CD4-positive, alpha-beta memory T cell (primary cell): ENCODE measurements around the gene CHRM1. TPM values are rescaled to one million over a fixed set of nuclear protein-coding genes. Genes with fewer than 3 reads are reported as not detected.

Experiments used
- CTCF ChIA-PET: fragments of 350-600 bp; sonication (Branson Sonifier 250); formaldehyde crosslinking; loops from one replicate; lab custom pipeline; 2021; ENCODE audit warnings: inconsistent platforms; ENCODE audit not compliant: partially characterized antibody; lab: Charles Lee
- POLR2A ChIA-PET: fragments of 350-600 bp; sonication (Branson Sonifier 250); formaldehyde crosslinking; loops from one replicate; lab custom pipeline; 2021; ENCODE audit not compliant: partially characterized antibody; lab: Charles Lee
- DNase-seq, 5 donors: peaks; one replicate each; pipeline versions ENCODE4 v3.0.0 to v3.0.0-alpha.2; 2020 to 2022; ENCODE audit warnings: mixed read lengths in 1 of 5
- H3K27ac ChIP-seq: one replicate; pipeline ENCODE4 v1.7.0; 2013; ENCODE audit warnings: low read depth, low read length
- H3K27me3 ChIP-seq: 2 replicates; pipeline ENCODE4 v1.7.0; 2013; ENCODE audit warnings: mild to moderate bottlenecking, low read length, moderate library complexity; ENCODE audit not compliant: insufficient read depth
- H3K36me3 ChIP-seq: 2 replicates; pipeline ENCODE4 v1.7.0; 2013; ENCODE audit warnings: mild to moderate bottlenecking, low read length, moderate library complexity; ENCODE audit not compliant: insufficient read depth
- H3K4me1 ChIP-seq: 2 replicates; pipeline ENCODE4 v1.7.0; 2013; ENCODE audit warnings: mild to moderate bottlenecking, low read length, moderate library complexity; ENCODE audit not compliant: insufficient read depth
- H3K4me3 ChIP-seq, 2 donors: one replicate each; pipeline ENCODE4 v1.7.0; 2013; ENCODE audit warnings: low read length in 2 of 2, mild to moderate bottlenecking in 1 of 2
- H3K9me3 ChIP-seq, 2 donors: one replicate each; pipeline ENCODE4 v1.7.0; 2013; ENCODE audit warnings: low read length in 2 of 2, control low read depth in 1 of 2; ENCODE audit not compliant: control insufficient read depth in 1 of 2
- H3K27ac Mint-ChIP-seq, 7 donors: one replicate each; pipeline ENCODE4 v1.8.0; 2020 to 2021; ENCODE audit warnings: mixed read lengths in 7 of 7, mild to moderate bottlenecking in 6 of 7, inconsistent platforms in 3 of 7, moderate library complexity in 3 of 7
- H3K27me3 Mint-ChIP-seq, 2 donors: one replicate each; pipeline ENCODE4 v1.8.0; 2020 to 2021; ENCODE audit warnings: mixed read lengths in 2 of 2
- H3K36me3 Mint-ChIP-seq, 2 donors: one replicate each; pipeline ENCODE4 v1.8.0; 2020 to 2021; ENCODE audit warnings: mixed read lengths in 2 of 2, inconsistent platforms in 1 of 2, mild to moderate bottlenecking in 1 of 2
- H3K4me1 Mint-ChIP-seq, 4 donors: one replicate each; pipeline ENCODE4 v1.8.0; 2020 to 2021; ENCODE audit warnings: mixed read lengths in 4 of 4, mild to moderate bottlenecking in 1 of 4
- H3K4me3 Mint-ChIP-seq, 8 donors: one replicate each; pipeline ENCODE4 v1.8.0; 2020 to 2021; ENCODE audit warnings: mixed read lengths in 8 of 8, mild to moderate bottlenecking in 7 of 8, moderate library complexity in 6 of 8, inconsistent platforms in 3 of 8
- H3K9me3 Mint-ChIP-seq, 8 donors: one replicate each; pipeline ENCODE4 v1.8.0; 2020 to 2021; ENCODE audit warnings: mixed read lengths in 8 of 8, mild to moderate bottlenecking in 5 of 8, inconsistent platforms in 3 of 8, moderate library complexity in 1 of 8
- intact Hi-C: fragments of 100-400 bp; cut with micrococcal nuclease; formaldehyde crosslinking; loops from one replicate; pipeline ENCODE4 v1.15.1; 2023
- polyA plus RNA-seq, 2 donors: library from polyadenylated mRNA; unstranded; fragments of 300-500 nt; fragmentation: Illumina TruSeq; gene quantifications; one replicate each; pipeline ENCODE4 v1.2.3, GENCODE V29; 2021
- total RNA-seq, 2 experiments: library from RNA; stranded (reverse); gene quantifications; one replicate each; pipeline ENCODE4 v1.2.3, GENCODE V29; 2021

The CHRM1 gene
- total and polyA plus RNA-seq, 4 experiments from 2014 or later = not detected

DNA sequence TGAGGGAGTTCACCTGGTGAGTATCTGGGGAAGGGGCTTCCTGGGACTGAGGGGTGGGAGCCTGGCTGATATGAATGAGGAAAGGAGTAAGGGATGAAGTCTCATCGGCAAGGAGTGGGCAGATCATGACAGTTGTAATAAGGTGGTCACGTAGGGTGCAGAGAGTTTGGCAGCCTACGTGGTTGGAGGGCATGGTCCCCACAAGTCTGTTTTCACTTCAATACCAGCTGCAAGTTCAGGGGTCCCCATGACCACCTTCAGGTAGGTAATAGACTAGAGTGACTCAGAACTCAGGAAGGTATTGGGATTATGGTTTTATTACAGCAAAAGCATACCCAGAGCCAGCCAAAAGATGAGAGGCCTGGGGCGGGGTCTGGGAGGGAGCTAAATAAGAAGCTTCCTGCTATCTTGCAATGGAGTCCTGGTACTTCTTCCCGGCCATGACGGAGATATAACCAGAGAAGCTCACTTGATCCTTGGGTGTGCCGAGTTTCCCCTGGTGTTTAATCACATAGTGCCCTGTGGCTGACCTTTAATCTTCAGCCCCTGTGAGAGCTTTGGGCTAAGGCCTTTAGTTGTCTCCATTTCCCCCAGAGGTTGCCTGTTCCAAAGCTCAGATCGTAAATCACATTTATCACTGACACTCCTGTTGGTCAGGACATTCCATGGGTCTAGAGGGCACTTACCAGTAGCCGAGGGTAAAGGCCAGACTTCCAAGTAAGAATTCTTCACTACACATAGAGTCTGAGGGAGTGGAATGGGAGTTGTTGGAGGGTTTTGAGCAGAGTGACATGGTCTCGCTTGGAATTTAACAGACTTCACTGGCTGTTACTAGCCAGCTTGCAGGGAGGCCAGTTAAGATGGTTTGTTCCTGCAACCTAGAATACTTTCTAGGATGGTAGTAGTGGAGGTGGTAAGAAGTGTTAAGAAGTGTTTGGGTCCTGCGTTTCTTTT, 31.4 kb downstream of the CHRM1 start:
- intact Hi-C loops = loop anchor here (10.0 kb wide), 1 partner anchor 495 kb away; no protein-coding TSS in a partner anchor

DNA sequence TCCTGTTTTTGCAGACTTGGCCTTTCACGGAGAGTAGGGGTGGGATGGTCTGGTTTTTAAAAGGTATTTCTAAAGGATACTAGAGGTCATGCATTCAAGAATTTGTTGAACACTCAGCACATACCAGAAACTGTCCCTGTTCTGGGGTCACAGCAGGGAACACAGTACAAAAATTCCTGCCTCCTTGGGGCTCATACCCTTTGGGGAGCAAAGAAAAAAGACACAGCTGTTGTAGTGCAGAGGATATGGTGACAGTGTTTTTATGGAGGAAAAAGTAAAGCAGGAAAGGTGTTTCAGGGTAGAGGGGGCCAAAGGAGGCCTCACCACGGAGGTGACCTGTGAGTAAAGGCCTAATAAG, 32.1 kb downstream of the CHRM1 start:
- Histone ChIP-seq H3K4me3 (no peak overlapping the region), H3K27ac (no peak overlapping the region), H3K4me1 (peaks cover 16% of the 10 kb centered on the region), H3K27me3 (no peaks in the 10 kb centered on the region), H3K36me3 (peaks cover 53% of the 10 kb centered on the region), H3K9me3 (no peaks in the 10 kb centered on the region)
- peak overlapping the region in 2 of 7 donors; percentile 23 to 83 for H3K27ac Mint-ChIP-seq
- H3K9me3 Mint-ChIP-seq = peaks cover 0 to 4% (median 0%) of the 10 kb centered on the region in 8 donors
- ChIA-PET POLR2A (interaction anchor here (1.2 kb wide), 2 partner anchors 8 to 297 kb away, joined by 3 to 6 read pairs; partner anchors contain the start of genes SLC3A2 and TUT1), CTCF (interaction anchor here (1.1 kb wide), 1 partner anchor 8 kb away, joined by 3 read pairs; the partner anchor contains the start of gene SLC3A2)
- DNase-seq = no peak
- peaks cover 4 to 13% (median 11%) of the 10 kb centered on the region in 4 donors for H3K4me1 Mint-ChIP-seq
- H3K27me3 Mint-ChIP-seq = no peaks in the 10 kb centered on the region
- no peak overlapping the region for H3K4me3 Mint-ChIP-seq
- intact Hi-C loops = loop anchor here (10.0 kb wide), 1 partner anchor 494 kb away; no protein-coding TSS in a partner anchor
- H3K36me3 Mint-ChIP-seq = peaks cover 45 to 53% of the 10 kb centered on the region in 2 donors

More for the DNA sequence above, 31.4 kb downstream of the CHRM1 start:
- Mint-ChIP-seq H3K36me3 (peaks cover 41 to 48% of the 10 kb centered on the region in 2 donors), H3K27me3 (peaks cover 0 to 2% of the 10 kb centered on the region in 2 donors), H3K4me3 (no peak overlapping the region), H3K27ac (peak overlapping the region in 4 of 7 donors; percentile 10 to 83 (median 45)), H3K4me1 (peaks cover 2 to 11% (median 9%) of the 10 kb centered on the region in 4 donors), H3K9me3 (peaks cover 0 to 4% (median 0%) of the 10 kb centered on the region in 8 donors)
- no peaks in the 10 kb centered on the region for H3K9me3 ChIP-seq
- POLR2A ChIA-PET = interaction anchor here (0.7 to 1.2 kb wide), 3 partner anchors 9 to 298 kb away, joined by 3 to 6 read pairs (median 3); partner anchors contain the start of genes SLC3A2 and TUT1
- no peak overlapping the region for H3K4me3 ChIP-seq
- H3K4me1 ChIP-seq = peaks cover 11% of the 10 kb centered on the region
- peaks cover 47% of the 10 kb centered on the region for H3K36me3 ChIP-seq
- H3K27me3 ChIP-seq = no peaks in the 10 kb centered on the region
- CTCF ChIA-PET = interaction anchor here (0.6 to 1.1 kb wide), 2 partner anchors 9 to 508 kb away, joined by 3 read pairs; partner anchors contain the start of gene SLC3A2
- no peak overlapping the region for H3K27ac ChIP-seq
- DNase-seq = no peak

DNA sequence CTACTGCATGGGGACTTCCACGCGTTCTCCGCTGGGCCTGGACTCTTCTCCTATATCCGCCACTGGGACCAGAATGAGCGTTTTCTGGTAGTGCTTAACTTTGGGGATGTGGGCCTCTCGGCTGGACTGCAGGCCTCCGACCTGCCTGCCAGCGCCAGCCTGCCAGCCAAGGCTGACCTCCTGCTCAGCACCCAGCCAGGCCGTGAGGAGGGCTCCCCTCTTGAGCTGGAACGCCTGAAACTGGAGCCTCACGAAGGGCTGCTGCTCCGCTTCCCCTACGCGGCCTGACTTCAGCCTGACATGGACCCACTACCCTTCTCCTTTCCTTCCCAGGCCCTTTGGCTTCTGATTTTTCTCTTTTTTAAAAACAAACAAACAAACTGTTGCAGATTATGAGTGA, 32.8 kb downstream of the CHRM1 start:
- H3K9me3 Mint-ChIP-seq = peaks cover 0 to 4% (median 0%) of the 10 kb centered on the region in 8 donors
- no peaks in the 10 kb centered on the region for H3K27me3 Mint-ChIP-seq
- H3K4me3 ChIP-seq = no peak overlapping the region
- H3K4me1 Mint-ChIP-seq = peaks cover 8 to 20% (median 15%) of the 10 kb centered on the region in 4 donors
- no peaks in the 10 kb centered on the region for H3K9me3 ChIP-seq
- H3K27ac ChIP-seq = no peak overlapping the region
- peaks cover 23% of the 10 kb centered on the region for H3K4me1 ChIP-seq
- H3K27me3 ChIP-seq = no peaks in the 10 kb centered on the region
- H3K36me3 ChIP-seq = peaks cover 60% of the 10 kb centered on the region
- CTCF ChIA-PET = no interaction called here
- peak overlapping the region in 1 of 7 donors; percentile 83 for H3K27ac Mint-ChIP-seq
- intact Hi-C loops = loop anchor here (10.0 kb wide), 1 partner anchor 494 kb away; no protein-coding TSS in a partner anchor
- H3K36me3 Mint-ChIP-seq = peaks cover 52 to 60% of the 10 kb centered on the region in 2 donors
- no peak for DNase-seq
- no peak overlapping the region for H3K4me3 Mint-ChIP-seq
- POLR2A ChIA-PET = no interaction called here

DNA sequence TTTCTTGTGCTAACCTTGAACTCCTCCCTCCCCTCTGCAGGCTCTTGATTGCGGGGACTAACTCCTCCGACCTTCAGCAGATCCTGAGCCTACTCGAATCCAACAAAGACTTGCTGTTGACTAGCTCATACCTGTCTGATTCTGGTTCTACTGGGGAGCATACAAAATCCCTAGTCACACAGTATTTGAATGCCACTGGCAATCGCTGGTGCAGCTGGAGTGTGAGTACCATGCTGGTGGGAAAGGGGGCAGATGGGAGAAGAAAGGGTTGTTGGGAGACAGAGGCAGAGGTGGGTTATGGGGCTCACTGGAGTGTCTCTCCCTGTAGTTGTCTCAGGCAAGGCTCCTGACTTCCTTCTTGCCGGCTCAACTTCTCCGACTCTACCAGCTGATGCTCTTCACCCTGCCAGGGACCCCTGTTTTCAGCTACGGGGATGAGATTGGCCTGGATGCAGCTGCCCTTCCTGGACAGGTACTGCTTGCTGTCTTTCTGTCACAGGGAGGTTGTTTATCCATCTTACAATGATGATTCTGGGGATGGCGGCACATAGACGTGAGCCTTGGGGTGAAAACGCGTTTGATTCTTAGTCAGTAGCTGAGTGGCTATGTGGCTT, 35.9 kb downstream of the CHRM1 start:
- Histone ChIP-seq H3K4me3 (no peak overlapping the region), H3K36me3 (peaks cover 68% of the 10 kb centered on the region), H3K4me1 (peaks cover 43% of the 10 kb centered on the region), H3K9me3 (no peaks in the 10 kb centered on the region), H3K27me3 (no peaks in the 10 kb centered on the region), H3K27ac (no peak overlapping the region)
- no peaks in the 10 kb centered on the region for H3K27me3 Mint-ChIP-seq
- H3K27ac Mint-ChIP-seq = peak overlapping the region in 4 of 7 donors; percentile 30 to 77 (median 50)
- H3K36me3 Mint-ChIP-seq = peaks cover 70 to 88% of the 10 kb centered on the region in 2 donors
- peak overlapping the region in 1 of 8 donors; percentile 15 for H3K4me3 Mint-ChIP-seq
- POLR2A ChIA-PET = interaction anchor here (0.6 to 7.2 kb wide), 6 partner anchors 9 to 220 kb away, joined by 3 to 138 read pairs (median 4); partner anchors contain the start of genes C11orf98, CSKMT and WDR74
- intact Hi-C loops = loop anchor here (10.0 kb wide), 1 partner anchor 490 kb away; no protein-coding TSS in a partner anchor
- DNase-seq = no peak
- H3K4me1 Mint-ChIP-seq = peaks cover 22 to 52% (median 37%) of the 10 kb centered on the region in 4 donors
- CTCF ChIA-PET = interaction anchor here (0.9 to 3.6 kb wide), 5 partner anchors 20 to 1116 kb away, joined by 3 to 17 read pairs (median 4); no protein-coding TSS in a partner anchor
- peaks cover 0 to 2% (median 0%) of the 10 kb centered on the region in 8 donors for H3K9me3 Mint-ChIP-seq

DNA sequence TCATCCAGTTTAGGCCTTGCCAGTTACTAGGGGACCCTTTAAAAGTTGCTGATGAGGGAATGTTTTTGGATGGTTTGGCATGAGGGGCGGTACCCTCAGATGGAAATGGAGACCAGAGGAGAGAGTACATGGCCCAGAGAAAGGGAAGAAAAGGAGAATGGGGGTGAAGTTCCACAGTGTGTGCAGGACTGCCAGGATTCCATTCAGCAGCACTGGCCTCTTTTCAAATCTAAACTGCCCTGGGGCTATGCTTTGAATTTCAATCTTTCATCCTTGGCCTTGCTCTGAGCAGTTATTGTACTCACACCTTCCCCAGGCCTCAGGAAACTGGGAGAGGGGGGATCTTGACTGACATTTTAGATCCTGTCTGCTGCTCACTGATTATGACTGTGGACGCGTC, 37.5 kb downstream of the CHRM1 start:
- CTCF ChIA-PET = interaction anchor here (0.5 to 3.6 kb wide), 7 partner anchors 8 to 98 kb away, joined by 3 to 17 read pairs (median 4); no protein-coding TSS in a partner anchor
- H3K36me3 Mint-ChIP-seq = peaks cover 56 to 77% of the 10 kb centered on the region in 2 donors
- peaks cover 26 to 60% (median 42%) of the 10 kb centered on the region in 4 donors for H3K4me1 Mint-ChIP-seq
- intact Hi-C loops = loop anchor here (5.0 to 10.0 kb wide), 2 partner anchors 489 to 1091 kb away; partner anchors contain the start of genes FEN1 and TMEM258
- Histone ChIP-seq H3K4me1 (peaks cover 52% of the 10 kb centered on the region), H3K4me3 (no peak overlapping the region), H3K36me3 (peaks cover 60% of the 10 kb centered on the region), H3K27ac (peak overlapping the region; percentile 93), H3K27me3 (no peaks in the 10 kb centered on the region), H3K9me3 (no peaks in the 10 kb centered on the region)
- POLR2A ChIA-PET = interaction anchor here (1.1 to 7.2 kb wide), 4 partner anchors 22 to 292 kb away, joined by 3 to 138 read pairs (median 42); partner anchors contain the start of genes TMEM179B and TUT1
- H3K4me3 Mint-ChIP-seq = peak overlapping the region in 5 of 8 donors; percentile 18 to 100 (median 93)
- H3K27me3 Mint-ChIP-seq = no peaks in the 10 kb centered on the region
- no peak for DNase-seq
- peak overlapping the region; percentile 47 to 100 (median 87) for H3K27ac Mint-ChIP-seq
- no peaks in the 10 kb centered on the region for H3K9me3 Mint-ChIP-seq

DNA sequence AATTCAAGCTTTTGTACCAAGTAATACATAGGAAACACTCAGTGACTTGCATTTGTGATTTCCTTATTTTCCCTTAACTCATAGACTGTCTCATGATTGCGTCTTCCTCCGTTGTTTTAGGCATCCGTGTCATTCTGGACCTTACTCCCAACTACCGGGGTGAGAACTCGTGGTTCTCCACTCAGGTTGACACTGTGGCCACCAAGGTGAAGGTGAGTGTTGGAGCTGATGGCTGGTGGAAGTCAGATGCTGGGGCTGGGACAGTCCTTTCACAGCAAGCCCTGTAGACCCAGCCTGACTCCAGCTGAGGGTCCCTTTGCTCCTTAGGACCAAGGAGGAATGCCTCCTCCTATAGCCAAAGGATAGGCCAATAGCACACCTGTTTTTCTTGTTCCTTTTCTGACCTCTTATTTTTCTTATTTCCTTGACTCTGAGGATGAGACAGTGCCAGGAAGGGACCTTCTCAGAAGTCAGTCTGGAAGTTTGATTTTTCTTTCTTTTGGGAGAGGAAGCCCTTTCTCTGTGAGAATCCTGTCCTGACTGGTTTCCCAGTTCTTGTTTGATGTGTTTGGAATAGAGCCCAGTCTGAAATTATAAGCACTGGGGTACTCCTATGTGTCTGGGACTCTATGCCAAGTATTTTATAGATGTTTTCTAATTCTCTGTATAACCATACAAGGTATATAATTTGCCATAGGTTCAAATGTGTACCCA, 38.2 kb downstream of the CHRM1 start:
- H3K36me3 ChIP-seq = peaks cover 53% of the 10 kb centered on the region
- POLR2A ChIA-PET = interaction anchor here (2.1 to 7.2 kb wide), 10 partner anchors 23 to 339 kb away, joined by 6 to 138 read pairs (median 28); partner anchors contain the start of genes EEF1G, HNRNPUL2, NXF1 and STX5
- no peaks in the 10 kb centered on the region for H3K27me3 ChIP-seq
- Mint-ChIP-seq H3K27me3 (no peaks in the 10 kb centered on the region), H3K4me3 (peak overlapping the region; percentile 93 to 100 (median 100)), H3K4me1 (peaks cover 26 to 60% (median 42%) of the 10 kb centered on the region in 4 donors), H3K36me3 (peaks cover 49 to 70% of the 10 kb centered on the region in 2 donors), H3K27ac (peak overlapping the region; percentile 87 to 100 (median 99)), H3K9me3 (no peaks in the 10 kb centered on the region)
- intact Hi-C loops = loop anchor here (5.0 to 10.0 kb wide), 2 partner anchors 488 to 1091 kb away; partner anchors contain the start of genes FEN1 and TMEM258
- peaks cover 52% of the 10 kb centered on the region for H3K4me1 ChIP-seq
- CTCF ChIA-PET = interaction anchor here (0.6 to 4.0 kb wide), 3 partner anchors 9 to 96 kb away, joined by 3 to 19 read pairs (median 4); partner anchors contain the start of gene TMEM179B
- no peak for DNase-seq
- peak overlapping the region; percentile 93 for H3K27ac ChIP-seq
- peak overlapping the region in 1 of 2 donors; percentile 98 for H3K4me3 ChIP-seq
- H3K9me3 ChIP-seq = no peaks in the 10 kb centered on the region
